Type B pancreatic cell (in vitro differentiated cells): ENCODE measurements around the gene KPTN. TPM values are rescaled to one million over a fixed set of nuclear protein-coding genes. Genes with fewer than 3 reads are reported as not detected.
A peak's percentile ranks its signal among the peaks of the same experiment; 100 is the strongest.

Source experiments
- DNase-seq: peaks from one replicate; pipeline ENCODE4 v3.0.0; 2021; ENCODE audit warnings: mixed read lengths; ENCODE audit not compliant: unreplicated experiment; ENCODE audit errors: extremely low spot score
- H3K27ac Mint-ChIP-seq: 2 replicates; pipeline ENCODE4 v1.8.0; 2021; ENCODE audit warnings: mild to moderate bottlenecking, mixed read lengths
- H3K27me3 Mint-ChIP-seq: 2 replicates; pipeline ENCODE4 v1.8.0; 2021; ENCODE audit warnings: mixed read lengths
- H3K36me3 Mint-ChIP-seq: 2 replicates; pipeline ENCODE4 v1.8.0; 2021; ENCODE audit warnings: mixed read lengths
- H3K4me1 Mint-ChIP-seq: one replicate; pipeline ENCODE4 v1.8.0; 2021; ENCODE audit warnings: mixed read lengths; ENCODE audit not compliant: unreplicated experiment
- H3K4me3 Mint-ChIP-seq: 2 replicates; pipeline ENCODE4 v1.8.0; 2021; ENCODE audit warnings: mild to moderate bottlenecking, mixed read lengths
- H3K9me3 Mint-ChIP-seq: 2 replicates; pipeline ENCODE4 v1.8.0; 2021; ENCODE audit warnings: mixed read lengths
- total RNA-seq: library from RNA; stranded (reverse); gene quantifications from 2 replicates; pipeline ENCODE4 v1.2.1, GENCODE V29; 2021; ENCODE audit warnings: low replicate concordance
- TF ChIP-seq, protein P1 (sequence below): fragments of 200-600 bp; sonication (generic); conservative IDR thresholded peaks from 2 replicates; pipeline ENCODE4 v1.5.0; 2021; ENCODE audit warnings: antibody characterized with exemption, mild to moderate bottlenecking

The KPTN gene
- total RNA-seq, 1 donor from 2014 or later, result 21.2 TPM

DNA sequence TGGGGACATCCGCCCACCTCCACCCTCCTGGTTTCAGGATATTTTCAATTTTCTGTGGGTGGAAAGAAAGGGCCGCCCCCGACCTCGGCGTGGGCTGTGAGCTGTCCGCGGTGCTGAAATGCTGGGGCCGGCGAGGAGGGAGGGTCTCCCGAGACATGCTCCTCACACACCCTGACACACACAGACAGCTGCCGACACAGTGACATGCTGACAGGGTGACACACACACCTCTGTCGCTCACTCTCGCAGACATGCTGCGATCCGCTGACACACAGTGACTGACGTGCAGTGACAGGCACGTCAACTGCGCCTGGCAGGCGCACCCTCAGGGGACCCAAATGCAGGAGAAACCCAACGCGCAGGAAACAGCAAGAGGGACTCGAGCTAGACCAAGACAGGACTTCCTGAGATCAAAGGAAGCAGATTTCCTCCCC, 39.6 kb downstream of the KPTN start:
- Mint-ChIP-seq H3K27ac (no peak overlapping the region), H3K4me3 (no peak overlapping the region), H3K4me1 (peaks cover 9% of the 10 kb centered on the region), H3K27me3 (peaks cover 86% of the 10 kb centered on the region), H3K36me3 (no peaks in the 10 kb centered on the region), H3K9me3 (no peaks in the 10 kb centered on the region)
- TF ChIP-seq, protein P1, sequence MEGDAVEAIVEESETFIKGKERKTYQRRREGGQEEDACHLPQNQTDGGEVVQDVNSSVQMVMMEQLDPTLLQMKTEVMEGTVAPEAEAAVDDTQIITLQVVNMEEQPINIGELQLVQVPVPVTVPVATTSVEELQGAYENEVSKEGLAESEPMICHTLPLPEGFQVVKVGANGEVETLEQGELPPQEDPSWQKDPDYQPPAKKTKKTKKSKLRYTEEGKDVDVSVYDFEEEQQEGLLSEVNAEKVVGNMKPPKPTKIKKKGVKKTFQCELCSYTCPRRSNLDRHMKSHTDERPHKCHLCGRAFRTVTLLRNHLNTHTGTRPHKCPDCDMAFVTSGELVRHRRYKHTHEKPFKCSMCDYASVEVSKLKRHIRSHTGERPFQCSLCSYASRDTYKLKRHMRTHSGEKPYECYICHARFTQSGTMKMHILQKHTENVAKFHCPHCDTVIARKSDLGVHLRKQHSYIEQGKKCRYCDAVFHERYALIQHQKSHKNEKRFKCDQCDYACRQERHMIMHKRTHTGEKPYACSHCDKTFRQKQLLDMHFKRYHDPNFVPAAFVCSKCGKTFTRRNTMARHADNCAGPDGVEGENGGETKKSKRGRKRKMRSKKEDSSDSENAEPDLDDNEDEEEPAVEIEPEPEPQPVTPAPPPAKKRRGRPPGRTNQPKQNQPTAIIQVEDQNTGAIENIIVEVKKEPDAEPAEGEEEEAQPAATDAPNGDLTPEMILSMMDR, result no peak
- DNase-seq, result no peak

DNA sequence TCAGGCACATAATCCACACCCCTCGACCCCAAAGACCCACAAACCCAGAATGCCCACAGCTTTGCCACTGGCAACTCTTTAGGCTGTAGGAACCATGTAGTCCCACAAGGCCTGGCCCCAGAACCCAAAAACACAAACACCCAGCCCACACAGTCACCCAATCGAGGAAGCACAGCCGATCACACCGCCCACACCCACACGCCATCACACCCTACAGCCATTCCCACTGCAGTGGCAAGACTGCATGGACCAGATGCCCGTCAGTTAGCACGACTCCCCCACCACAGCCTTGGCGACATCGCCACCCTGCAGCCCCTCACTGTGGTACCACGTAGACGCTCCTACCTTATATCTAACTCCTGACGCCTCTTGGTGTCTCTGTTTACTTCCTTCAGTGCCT, 40.7 kb downstream of the KPTN start:
- no peak for DNase-seq
- Mint-ChIP-seq H3K27me3 (peaks cover 82% of the 10 kb centered on the region), H3K9me3 (no peaks in the 10 kb centered on the region), H3K27ac (no peak overlapping the region), H3K4me3 (no peak overlapping the region), H3K4me1 (peaks cover 9% of the 10 kb centered on the region), H3K36me3 (no peaks in the 10 kb centered on the region)
- TF ChIP-seq, protein P1, result no peak

DNA sequence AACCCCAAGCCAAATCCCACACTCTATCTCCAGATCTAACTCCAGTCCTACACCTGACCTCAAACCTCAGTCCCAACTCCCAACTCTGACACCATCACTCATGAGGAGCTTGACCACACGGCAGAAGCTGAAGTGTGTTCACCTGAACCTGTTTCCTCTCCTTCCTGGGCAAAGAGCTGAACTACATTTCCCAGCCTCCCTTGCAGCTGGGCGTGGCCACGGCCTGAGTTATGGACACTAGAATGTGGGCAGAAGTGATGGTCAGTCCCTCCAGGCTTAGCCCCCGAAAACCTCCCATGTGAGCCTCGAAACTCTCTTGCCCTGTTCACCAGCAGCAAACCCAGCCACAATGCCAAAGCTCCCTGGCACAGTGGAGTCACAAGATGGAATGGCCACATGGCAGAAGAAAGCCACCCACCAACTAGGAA, 45.2 kb downstream of the KPTN start:
- DNase-seq, result no peak
- H3K4me3 Mint-ChIP-seq, result no peak overlapping the region
- H3K36me3 Mint-ChIP-seq, result no peaks in the 10 kb centered on the region
- no peaks in the 10 kb centered on the region for H3K9me3 Mint-ChIP-seq
- peaks cover 5% of the 10 kb centered on the region for H3K4me1 Mint-ChIP-seq
- peaks cover 64% of the 10 kb centered on the region for H3K27me3 Mint-ChIP-seq
- no peak overlapping the region for H3K27ac Mint-ChIP-seq
- TF ChIP-seq, protein P1, result no peak

DNA sequence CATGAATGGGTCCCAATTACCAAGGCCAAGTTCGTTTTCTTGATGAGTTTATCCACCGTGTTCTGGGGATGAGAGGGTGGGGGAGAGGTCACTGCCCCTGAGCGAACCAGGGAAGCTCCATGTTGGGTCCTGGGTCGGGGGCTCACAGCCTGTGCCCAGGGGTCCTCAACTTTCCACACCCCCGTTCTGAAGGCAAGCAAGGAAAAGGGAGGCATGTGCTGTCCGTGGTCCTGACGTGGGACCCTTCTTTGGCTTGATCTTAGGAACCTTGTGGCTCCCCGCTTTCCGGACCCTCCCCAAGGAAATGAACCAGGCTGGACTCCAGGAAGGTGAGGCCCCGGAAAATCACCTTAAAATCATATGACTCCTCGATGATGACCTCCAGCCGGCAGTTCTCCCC, 46.5 kb downstream of the KPTN start:
- Mint-ChIP-seq H3K27ac (no peak overlapping the region), H3K4me1 (peaks cover 5% of the 10 kb centered on the region), H3K36me3 (no peaks in the 10 kb centered on the region), H3K27me3 (peaks cover 64% of the 10 kb centered on the region), H3K4me3 (no peak overlapping the region), H3K9me3 (no peaks in the 10 kb centered on the region)
- DNase-seq, result no peak
- TF ChIP-seq, protein P1, result no peak

DNA sequence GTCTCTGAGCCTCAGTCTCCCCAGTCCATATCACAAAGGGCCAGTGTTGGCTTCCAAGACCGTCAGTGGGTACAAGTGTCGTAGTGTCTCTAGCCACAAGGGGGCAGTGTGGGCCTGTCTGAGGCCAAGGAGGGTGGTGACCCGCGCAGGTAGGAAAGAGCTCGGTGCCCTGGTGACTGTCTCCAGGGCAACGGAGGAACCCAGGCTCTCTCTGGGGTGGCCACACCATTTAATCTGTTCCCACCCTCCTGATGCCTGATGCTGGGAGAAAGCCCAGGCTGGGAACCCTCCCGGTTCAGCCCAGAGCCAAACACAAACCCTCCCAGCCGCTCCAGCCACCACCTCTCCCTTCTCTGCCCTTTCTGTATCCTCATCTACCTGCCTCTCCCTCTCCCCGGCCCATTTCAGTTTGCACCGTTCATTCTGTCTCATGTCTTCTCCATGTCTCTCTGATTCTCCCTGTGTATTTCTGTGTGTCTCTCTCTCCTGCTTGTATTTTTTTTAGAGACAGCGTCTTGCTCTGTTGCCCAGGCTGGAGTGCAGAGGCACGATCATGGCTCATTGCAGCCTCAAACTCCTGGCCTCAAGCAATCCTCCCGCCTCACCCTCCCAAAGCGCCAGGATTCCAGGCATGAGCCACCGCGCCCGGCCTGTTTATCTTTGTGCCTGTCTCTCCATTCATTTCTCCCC, 47.2 kb downstream of the KPTN start:
- no peaks in the 10 kb centered on the region for H3K36me3 Mint-ChIP-seq
- TF ChIP-seq, protein P1, result peak; percentile 95
- peaks cover 5% of the 10 kb centered on the region for H3K4me1 Mint-ChIP-seq
- no peaks in the 10 kb centered on the region for H3K9me3 Mint-ChIP-seq
- H3K4me3 Mint-ChIP-seq, result no peak overlapping the region
- H3K27ac Mint-ChIP-seq, result no peak overlapping the region
- H3K27me3 Mint-ChIP-seq, result peaks cover 65% of the 10 kb centered on the region
- DNase-seq, result no peak
